ES-I3 (cell line): ENCODE measurements around the gene NTM.

ENCODE experiments used
- H3K36me3 ChIP-seq: 2 replicates; pipeline ENCODE4 v1.6.1; 2013; ENCODE audit warnings: mild to moderate bottlenecking, low read length, control low read depth, moderate library complexity; ENCODE audit not compliant: insufficient read depth
- H3K4me1 ChIP-seq: 2 replicates; pipeline ENCODE4 v1.6.1; 2013; ENCODE audit warnings: mild to moderate bottlenecking, control low read depth, low read length; ENCODE audit not compliant: insufficient read depth
- H3K9ac ChIP-seq: 2 replicates; pipeline ENCODE4 v1.6.1; 2013; ENCODE audit warnings: low read depth, mild to moderate bottlenecking, low read length, moderate library complexity
- H3K9me3 ChIP-seq: 2 replicates; pipeline ENCODE4 v1.6.1; 2013; ENCODE audit warnings: mild to moderate bottlenecking, low read length, moderate library complexity; ENCODE audit not compliant: control insufficient read depth, insufficient read depth

NTM gene

DNA sequence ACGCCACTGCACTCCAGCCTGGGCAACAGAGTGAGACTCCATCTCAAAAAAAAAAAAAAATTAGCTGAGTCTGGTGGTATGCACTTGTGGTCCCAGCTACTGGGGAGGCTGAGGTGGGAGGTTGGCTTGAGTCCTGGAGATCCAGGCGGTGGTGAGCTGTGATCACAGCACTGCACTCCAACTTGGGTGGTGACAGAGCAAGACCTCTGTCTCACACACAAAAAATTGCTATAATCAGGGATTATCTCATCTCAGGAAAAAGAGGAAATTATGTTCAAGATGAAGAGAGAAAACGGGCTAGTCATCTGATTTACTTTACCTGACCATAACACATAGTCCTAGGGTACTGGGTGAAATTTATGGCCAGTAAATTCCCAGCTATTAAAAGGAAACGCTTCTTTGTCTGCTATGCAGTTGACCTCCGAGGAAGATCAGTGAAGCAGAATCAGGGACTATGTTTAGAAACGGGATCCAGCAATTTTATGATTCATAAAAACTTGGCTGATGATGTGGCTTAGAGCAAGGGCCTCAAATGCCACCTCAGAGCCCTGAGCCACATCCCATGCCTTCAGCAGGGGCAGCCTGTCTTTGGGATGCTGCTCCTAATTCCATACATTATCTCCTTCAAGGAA lies 386.2 kb downstream of the NTM start:
- H3K9me3 ChIP-seq = no peaks in the 10 kb centered on the region
- H3K4me1 ChIP-seq = peaks cover 7% of the 10 kb centered on the region; the same call in 1 of the 2 replicates

DNA sequence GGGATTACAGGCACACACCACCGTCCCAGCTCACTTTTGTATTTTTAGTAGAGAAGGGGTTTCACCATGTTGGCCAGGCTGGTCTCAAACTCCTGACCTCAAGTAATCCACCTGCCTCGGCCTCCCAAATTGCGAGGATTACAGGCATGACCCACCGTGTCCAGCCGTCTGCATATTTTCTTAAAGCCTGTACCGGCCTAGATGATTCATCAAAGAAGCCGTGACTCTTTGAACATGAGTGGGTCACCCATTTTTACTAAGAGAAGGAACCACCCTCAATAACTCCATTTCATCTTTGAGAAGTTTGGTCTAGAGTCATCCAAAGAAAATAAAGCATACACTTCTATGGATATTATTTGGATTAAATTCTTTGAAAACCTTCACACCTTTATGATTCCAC lies 388.3 kb downstream of the NTM start:
- Histone ChIP-seq H3K4me1 (peaks cover 7% of the 10 kb centered on the region), H3K36me3 (no peaks in the 10 kb centered on the region), H3K9ac (no peak overlapping the region), H3K9me3 (no peaks in the 10 kb centered on the region)

More for the DNA sequence above, 386.2 kb downstream of the NTM start:
- Histone ChIP-seq H3K9ac (no peak overlapping the region), H3K36me3 (no peaks in the 10 kb centered on the region)

DNA sequence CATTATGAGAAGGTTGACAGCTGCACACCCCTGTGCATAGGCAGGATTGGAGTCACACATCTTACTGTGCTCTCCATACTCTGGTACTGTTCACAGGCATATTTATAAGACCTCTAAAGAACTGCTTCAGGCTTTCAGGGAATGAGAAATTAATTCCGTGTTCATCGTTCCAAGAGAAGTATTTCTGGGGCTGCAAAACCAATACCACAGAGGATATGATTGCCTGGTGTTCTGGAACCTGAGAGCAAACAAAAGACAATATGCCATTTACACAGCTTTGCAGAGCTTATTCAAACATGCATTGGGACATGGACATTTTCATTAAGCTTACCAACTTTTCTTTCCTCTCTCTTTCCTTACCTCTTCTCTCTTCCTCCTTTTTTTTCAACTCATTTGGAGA lies 388.7 kb downstream of the NTM start:
- Histone ChIP-seq H3K36me3 (no peaks in the 10 kb centered on the region), H3K4me1 (peaks cover 7% of the 10 kb centered on the region), H3K9ac (no peak overlapping the region), H3K9me3 (no peaks in the 10 kb centered on the region)

GRCh38 chr11:131760091-131761061 lies 390.0 kb downstream of the NTM start:
- H3K36me3 ChIP-seq = no peaks in the 10 kb centered on the region
- no peaks in the 10 kb centered on the region for H3K9me3 ChIP-seq
- no peak overlapping the region; the same call in 1 of the 2 replicates for H3K9ac ChIP-seq
- H3K4me1 ChIP-seq = peaks cover 7% of the 10 kb centered on the region

DNA sequence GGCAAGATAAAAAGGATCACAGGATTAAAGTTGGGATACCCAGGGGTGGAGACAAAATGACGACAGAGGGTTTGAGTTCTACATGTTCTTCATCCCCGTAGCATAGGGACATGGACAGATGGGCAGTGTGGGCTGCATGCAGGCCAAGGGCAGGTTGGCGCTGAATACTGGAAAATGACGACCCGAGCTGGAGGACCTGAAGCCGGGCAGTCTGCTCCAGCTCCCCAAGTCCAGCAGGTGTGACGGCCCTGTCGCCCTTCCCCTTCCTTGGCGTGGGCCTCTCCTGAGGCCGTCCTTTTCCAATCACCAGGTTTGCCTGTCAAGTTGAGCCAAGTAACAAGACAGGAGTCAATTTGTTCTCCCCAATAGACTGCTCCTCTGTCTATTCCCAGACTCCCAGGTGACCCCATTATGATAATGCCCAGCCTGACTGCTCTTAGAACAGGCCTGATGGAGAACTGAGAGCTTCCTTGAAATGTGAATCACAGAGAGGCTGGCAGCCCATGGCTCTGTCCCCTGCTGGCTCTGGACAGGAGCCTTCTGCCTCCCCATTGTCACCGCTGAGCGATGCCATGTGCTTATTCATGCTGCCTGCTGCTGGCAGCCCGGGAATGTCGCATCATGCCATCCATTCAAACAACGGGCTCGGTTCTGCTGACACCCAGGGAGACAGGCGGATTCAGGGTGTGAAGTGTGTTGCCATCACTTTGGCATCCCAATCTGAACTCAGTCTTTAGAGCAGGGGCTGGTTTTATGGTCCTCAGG lies 392.1 kb downstream of the NTM start:
- H3K9ac ChIP-seq = no peak overlapping the region
- H3K4me1 ChIP-seq = peaks cover 14% of the 10 kb centered on the region

GRCh38 chr11:131763193-131763890 lies 392.9 kb downstream of the NTM start:
- H3K4me1 ChIP-seq = peaks cover 16% of the 10 kb centered on the region
- no peaks in the 10 kb centered on the region for H3K9me3 ChIP-seq
- H3K36me3 ChIP-seq = no peaks in the 10 kb centered on the region
- no peak overlapping the region for H3K9ac ChIP-seq

More for the DNA sequence above, 392.1 kb downstream of the NTM start:
- H3K9me3 ChIP-seq = no peaks in the 10 kb centered on the region
- no peaks in the 10 kb centered on the region for H3K36me3 ChIP-seq

DNA sequence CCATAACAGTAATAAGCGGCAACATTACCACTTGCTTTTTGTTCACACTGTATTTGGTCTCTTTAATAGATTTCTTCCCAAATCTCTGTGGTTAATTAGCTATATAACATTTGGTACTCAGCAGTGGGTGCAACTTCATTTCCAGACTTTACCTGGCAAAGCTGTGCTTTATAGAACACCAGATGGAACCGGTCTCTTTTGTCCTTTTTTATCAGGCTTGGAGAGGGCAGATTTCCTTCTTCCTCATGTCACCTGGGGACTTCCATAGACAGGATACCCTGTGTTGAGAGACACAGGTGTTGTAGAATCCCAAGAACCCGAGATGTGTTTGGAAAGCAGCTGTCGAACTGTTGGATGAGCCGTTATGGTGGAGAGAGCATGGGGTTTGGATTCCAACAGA lies 393.7 kb downstream of the NTM start:
- Histone ChIP-seq H3K9me3 (no peaks in the 10 kb centered on the region), H3K9ac (no peak overlapping the region), H3K4me1 (peaks cover 16% of the 10 kb centered on the region), H3K36me3 (no peaks in the 10 kb centered on the region)

- Histone ChIP-seq H3K9me3 (no peaks in the 10 kb centered on the region), H3K4me1 (peaks cover 17% of the 10 kb centered on the region)
Observed at GRCh38 chr11:131764649-131765048, 394.2 kb downstream of the NTM start.

GRCh38 chr11:131766637-131767036 lies 396.2 kb downstream of the NTM start:
- no peaks in the 10 kb centered on the region for H3K9me3 ChIP-seq
- no peak overlapping the region for H3K9ac ChIP-seq
- peaks cover 24% of the 10 kb centered on the region for H3K4me1 ChIP-seq
- H3K36me3 ChIP-seq = no peaks in the 10 kb centered on the region

More at GRCh38 chr11:131764649-131765048, 394.2 kb downstream of the NTM start:
- Histone ChIP-seq H3K36me3 (no peaks in the 10 kb centered on the region), H3K9ac (no peak overlapping the region)

DNA sequence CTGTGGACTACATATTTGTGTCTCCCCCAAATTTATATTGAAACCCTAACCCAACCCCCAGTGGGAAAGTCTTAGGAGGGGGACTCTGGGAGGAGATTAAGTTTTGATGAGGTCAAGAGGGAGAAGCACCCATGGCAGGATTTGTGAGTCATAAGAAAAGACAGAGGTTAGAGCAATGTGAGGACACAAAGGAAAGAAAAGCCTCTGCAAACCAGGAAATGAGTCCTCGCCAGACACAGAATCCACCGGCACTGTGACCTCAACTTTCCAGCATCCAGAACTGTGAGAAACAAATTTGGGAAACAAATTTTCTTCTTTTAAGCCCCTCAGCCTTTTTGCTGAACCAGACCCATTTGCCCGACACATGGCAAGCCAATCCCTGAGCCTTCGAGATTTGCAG lies 397.0 kb downstream of the NTM start:
- Histone ChIP-seq H3K4me1 (peaks cover 24% of the 10 kb centered on the region), H3K36me3 (no peaks in the 10 kb centered on the region), H3K9ac (no peak overlapping the region), H3K9me3 (no peaks in the 10 kb centered on the region)

DNA sequence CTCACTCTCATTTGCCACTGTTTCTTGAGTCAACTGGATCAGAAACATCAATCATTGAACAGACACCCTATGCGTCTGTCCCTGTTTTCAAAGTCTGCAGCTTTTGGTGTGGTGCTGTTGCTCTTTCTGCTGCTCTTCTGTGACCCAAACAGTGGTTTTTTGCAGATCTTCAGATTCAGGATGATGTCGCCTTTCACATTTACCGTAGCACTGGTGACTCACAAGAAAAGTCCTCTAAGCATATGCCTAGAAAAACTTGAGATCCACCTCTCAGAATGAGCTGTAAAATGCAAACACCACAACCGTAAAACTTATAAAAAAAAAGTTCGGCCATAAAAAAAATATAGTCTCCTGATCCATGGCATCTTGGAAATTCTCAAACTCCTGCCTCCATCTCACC lies 400.4 kb downstream of the NTM start:
- H3K9me3 ChIP-seq = no peaks in the 10 kb centered on the region

DNA sequence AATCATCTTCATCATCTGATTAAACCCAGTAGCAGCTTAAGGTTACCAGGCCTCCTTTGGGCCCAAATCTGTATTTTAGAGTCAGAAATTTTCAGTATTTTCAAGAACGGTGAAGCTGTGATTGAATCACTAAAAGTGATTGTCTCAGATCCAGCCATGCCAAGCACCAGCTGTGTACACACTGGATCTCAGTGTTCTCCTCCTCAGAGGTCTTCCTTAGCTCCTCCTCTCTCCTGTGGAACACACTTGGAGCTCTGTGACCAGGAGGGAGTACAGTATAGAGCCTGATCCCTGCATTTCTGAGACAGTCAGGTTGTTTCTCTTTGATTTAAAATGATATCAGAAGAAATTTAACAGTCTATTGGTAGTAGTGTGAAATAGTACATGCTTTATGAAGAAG lies 401.1 kb downstream of the NTM start:
- Histone ChIP-seq H3K36me3 (no peaks in the 10 kb centered on the region), H3K9me3 (no peaks in the 10 kb centered on the region), H3K4me1 (peaks cover 18% of the 10 kb centered on the region), H3K9ac (no peak overlapping the region)

More for the DNA sequence above, 400.4 kb downstream of the NTM start:
- H3K9ac ChIP-seq = no peak overlapping the region
- peaks cover 23% of the 10 kb centered on the region for H3K4me1 ChIP-seq
- H3K36me3 ChIP-seq = no peaks in the 10 kb centered on the region

DNA sequence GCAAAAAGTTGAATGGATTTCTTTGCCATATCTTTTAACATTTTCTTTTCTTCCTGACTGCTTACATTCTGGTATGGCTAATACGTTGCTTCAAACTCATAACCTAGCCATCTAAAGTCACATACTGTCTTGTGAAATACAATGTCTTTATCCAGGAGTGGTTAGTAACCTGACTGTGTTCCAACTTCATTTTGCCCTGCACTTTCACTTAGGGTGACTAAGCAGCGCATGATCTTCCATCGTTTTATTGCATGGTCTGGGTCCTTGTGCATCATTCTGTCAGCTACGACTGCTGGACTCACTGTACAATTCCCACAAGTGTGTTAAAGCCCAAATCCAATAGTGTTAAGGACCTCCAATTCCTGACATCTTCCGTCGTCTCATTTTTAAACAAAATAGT lies 403.2 kb downstream of the NTM start:
- peaks cover 15% of the 10 kb centered on the region for H3K4me1 ChIP-seq
- H3K9me3 ChIP-seq = no peaks in the 10 kb centered on the region
- H3K9ac ChIP-seq = no peak overlapping the region
- H3K36me3 ChIP-seq = no peaks in the 10 kb centered on the region

DNA sequence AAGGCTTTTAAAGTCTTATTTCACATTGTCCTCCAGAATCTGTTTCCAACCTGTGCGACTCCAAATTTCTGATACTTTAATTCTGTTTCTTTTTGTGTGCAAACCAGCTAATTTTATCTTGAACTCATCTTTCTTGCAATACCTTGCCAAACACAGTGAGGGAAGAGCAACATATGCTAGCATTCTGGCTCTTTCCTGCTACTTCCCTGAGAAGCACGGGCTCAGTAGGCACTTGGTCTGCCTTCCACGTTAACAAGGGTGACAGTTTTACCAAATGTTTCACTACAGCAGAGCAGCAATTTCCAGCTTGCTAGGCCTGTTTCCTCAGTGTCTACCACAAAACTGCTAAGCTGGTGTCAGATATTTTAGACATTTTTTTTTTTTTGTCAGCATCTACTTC lies 405.8 kb downstream of the NTM start:
- H3K9me3 ChIP-seq = no peaks in the 10 kb centered on the region
- no peaks in the 10 kb centered on the region for H3K4me1 ChIP-seq
- no peaks in the 10 kb centered on the region for H3K36me3 ChIP-seq
- H3K9ac ChIP-seq = no peak overlapping the region
